Measurements from ENCODE around the gene ACTN4. TPM values are rescaled to one million over a fixed set of nuclear protein-coding genes. Genes with fewer than 3 reads are reported as not detected.

Gene ACTN4
- total and polyA plus RNA-seq, 2 donors (not counting 1 experiment from before 2014, with no cell fraction given): 108 to 164 TPM

DNA sequence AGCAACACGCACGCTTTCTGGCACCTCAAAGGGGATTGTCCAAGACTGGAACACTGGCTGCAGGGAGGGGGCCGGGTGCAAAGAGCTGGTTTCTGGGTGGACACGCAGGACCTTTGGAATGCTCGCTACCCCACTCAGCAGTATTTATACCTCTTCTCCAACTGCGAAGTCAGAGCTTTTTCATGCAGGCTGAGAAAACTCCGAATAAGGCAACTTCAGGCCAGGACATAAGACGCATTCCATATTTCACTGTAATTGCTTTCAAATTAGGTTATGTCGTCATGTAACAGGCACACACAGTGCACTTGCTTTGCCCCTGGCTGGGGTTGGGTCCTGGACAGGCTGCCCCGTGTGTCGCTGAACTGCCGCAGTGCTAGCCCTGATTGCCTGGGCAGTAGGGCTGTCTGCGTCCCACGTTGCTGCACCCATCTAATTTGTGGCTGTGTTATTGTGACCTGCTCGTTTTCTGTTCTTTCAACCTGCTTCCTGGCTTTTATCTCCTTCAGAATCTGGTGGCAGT is 44.5 kb downstream of the ACTN4 start:
- H3K9ac ChIP-seq (ENCODE audit: low read length): no peak overlapping the region
- POLR2A ChIA-PET: no interaction called here
- DNase-seq: no peak

More for the DNA sequence above, 44.5 kb downstream of the ACTN4 start:
- no peak overlapping the region for H2AFZ ChIP-seq (ENCODE audit: insufficient read depth, low read depth, low read length, poor library complexity, severe bottlenecking)
- WGBS (ENCODE audit: insufficient coverage): 93% methylated on average over 15 of the region's 15 CpGs
- Mint-ChIP-seq H3K9me3 (ENCODE audit: insufficient read depth) (no peaks in the 10 kb centered on the region), H3K4me3 (no peak overlapping the region), H3K27me3 (no peaks in the 10 kb centered on the region), H3K27ac (peak overlapping the region; percentile 67), H3K4me1 (peaks cover 68% of the 10 kb centered on the region)
- intact Hi-C loops (cut with micrococcal nuclease): no loop called here
- TF ChIP-seq EZH2 (IDR thresholded peaks at IDR 0.05; ENCODE audit: borderline replicate concordance, insufficient read depth, low read depth, low read length, poor library complexity, severe bottlenecking): no peak
- TF ChIP-seq, protein P1, sequence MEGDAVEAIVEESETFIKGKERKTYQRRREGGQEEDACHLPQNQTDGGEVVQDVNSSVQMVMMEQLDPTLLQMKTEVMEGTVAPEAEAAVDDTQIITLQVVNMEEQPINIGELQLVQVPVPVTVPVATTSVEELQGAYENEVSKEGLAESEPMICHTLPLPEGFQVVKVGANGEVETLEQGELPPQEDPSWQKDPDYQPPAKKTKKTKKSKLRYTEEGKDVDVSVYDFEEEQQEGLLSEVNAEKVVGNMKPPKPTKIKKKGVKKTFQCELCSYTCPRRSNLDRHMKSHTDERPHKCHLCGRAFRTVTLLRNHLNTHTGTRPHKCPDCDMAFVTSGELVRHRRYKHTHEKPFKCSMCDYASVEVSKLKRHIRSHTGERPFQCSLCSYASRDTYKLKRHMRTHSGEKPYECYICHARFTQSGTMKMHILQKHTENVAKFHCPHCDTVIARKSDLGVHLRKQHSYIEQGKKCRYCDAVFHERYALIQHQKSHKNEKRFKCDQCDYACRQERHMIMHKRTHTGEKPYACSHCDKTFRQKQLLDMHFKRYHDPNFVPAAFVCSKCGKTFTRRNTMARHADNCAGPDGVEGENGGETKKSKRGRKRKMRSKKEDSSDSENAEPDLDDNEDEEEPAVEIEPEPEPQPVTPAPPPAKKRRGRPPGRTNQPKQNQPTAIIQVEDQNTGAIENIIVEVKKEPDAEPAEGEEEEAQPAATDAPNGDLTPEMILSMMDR (IDR thresholded peaks at IDR 0.05): no peak
- no peak overlapping the region for H3K4me2 ChIP-seq (replicated peaks; ENCODE audit: low read depth, low read length, poor library complexity, severe bottlenecking)
- no peak overlapping the region for H3K4me3 ChIP-seq (ENCODE audit: control extremely low read depth in 1 of 5, extremely low read depth in 1 of 5, insufficient read depth in 1 of 5, low read depth in 2 of 5, low read length in 4 of 5)
- no peaks in the 10 kb centered on the region for H3K9me3 ChIP-seq (ENCODE audit: control extremely low read depth in 1 of 3, control insufficient read depth in 2 of 3, insufficient read depth in 1 of 3, low read length in 2 of 3)
- H3K79me2 ChIP-seq (ENCODE audit: control insufficient read depth, insufficient read depth, low read length): peaks cover 87% of the 10 kb centered on the region
- peaks cover 58% of the 10 kb centered on the region for H4K20me1 ChIP-seq (ENCODE audit: control insufficient read depth, insufficient read depth, low read length, poor library complexity, severe bottlenecking)
- CTCF ChIA-PET: interaction anchor here (1.5 kb wide), 1 partner anchor 419 kb away, joined by 5 read pairs; no protein-coding TSS in a partner anchor
- peak overlapping the region in 1 of 2 donors; percentile 32 for H3K27ac ChIP-seq (ENCODE audit: low read length in 2 of 2)
- no peaks in the 10 kb centered on the region for H3K27me3 ChIP-seq (replicated peaks in 1 of 4; ENCODE audit: control extremely low read depth in 1 of 4, control insufficient read depth in 3 of 4, insufficient read depth in 4 of 4, low read length in 3 of 4)
- H3K4me1 ChIP-seq (ENCODE audit: control insufficient read depth in 2 of 2, insufficient read depth in 2 of 2, low read length in 2 of 2): peaks cover 38 to 56% of the 10 kb centered on the region in 2 donors
- ATAC-seq (ENCODE audit: low read depth): no peak
- H3K36me3 ChIP-seq (replicated peaks in 1 of 2; ENCODE audit: control extremely low read depth in 1 of 2, control insufficient read depth in 1 of 2, extremely low read depth in 1 of 2, insufficient read depth in 2 of 2, low read length in 1 of 2): peaks cover 0 to 12% of the 10 kb centered on the region in 2 experiments

All from B cell (primary cell).